Myometrial cell (primary cell): Measurements from ENCODE around the gene CD8A. TPM values are rescaled to one million over a fixed set of nuclear protein-coding genes. Genes with fewer than 3 reads are reported as not detected.

ENCODE experiments used
- total RNA-seq: library from RNA; depleted of rRNA; stranded (reverse); fragments of >200 nt; gene quantifications from 2 replicates; pipeline ENCODE4 v1.2.3, GENCODE V29; 2015

The CD8A gene
- total RNA-seq: not detected in 2 replicates

GRCh38 chr2:86790676-86791572 is at the start of gene CD8A:
Gene CD8A, minus strand, starts transcription at chr2:86790913. Its CDS starts 88 bp downstream, at chr2:86790825.

Other genes with a start within 250 kb of the CD8A start
- 60.0 and 67.9 TPM in 2 replicates for gene CHMP3, start 227.5 kb downstream of the CD8A start, total RNA-seq
- gene RNF103, start 167.0 kb downstream of the CD8A start, total RNA-seq: 11.0 and 18.1 TPM in 2 replicates
- 8.2 and 17.6 TPM in 2 replicates for gene RMND5A, start 70.6 kb downstream of the CD8A start, total RNA-seq
- gene CD8B, start 71.0 kb upstream of the CD8A start, total RNA-seq: not detected in 2 replicates
- under 0.01 and 0.35 TPM in 2 replicates for gene RGPD1, start 151.2 kb upstream of the CD8A start, total RNA-seq
- not detected in 2 replicates for gene PLGLB1, start 230.9 kb upstream of the CD8A start, total RNA-seq